Smooth muscle cell (in vitro differentiated cells): ENCODE data around the gene BMAL1. TPM values are rescaled to one million over a fixed set of nuclear protein-coding genes. Genes with fewer than 3 reads are reported as not detected.

ENCODE experiments used
- DNase-seq: peaks from one replicate; lab custom pipeline; 2025; ENCODE audit not compliant: unreplicated experiment; lab: John Stamatoyannopoulos, UW
- H2AFZ ChIP-seq: fragments of 200-600 bp; sonication (generic); 2 replicates; pipeline ENCODE4 v1.6.0; 2016; ENCODE audit warnings: antibody characterized with exemption, low read depth, mild to moderate bottlenecking
- H3F3A ChIP-seq: fragments of 200-600 bp; sonication (generic); 2 replicates; pipeline ENCODE4 v1.6.0; 2017; ENCODE audit warnings: antibody characterized with exemption, low read depth
- H3K27ac ChIP-seq: fragments of 200-600 bp; sonication (generic); 2 replicates; pipeline ENCODE4 v1.5.1; 2016; ENCODE audit warnings: low read depth, mild to moderate bottlenecking
- H3K27me3 ChIP-seq: fragments of 200-600 bp; sonication (generic); 2 replicates; pipeline ENCODE4 v1.6.1; 2016; ENCODE audit warnings: low read depth, mild to moderate bottlenecking
- H3K36me3 ChIP-seq: fragments of 200-600 bp; sonication (generic); 2 replicates; pipeline ENCODE4 v1.5.1; 2016; ENCODE audit warnings: low read depth
- H3K4me1 ChIP-seq: fragments of 200-600 bp; sonication (generic); 2 replicates; pipeline ENCODE4 v1.5.1; 2016; ENCODE audit warnings: low read depth
- H3K4me2 ChIP-seq: fragments of 200-600 bp; sonication (generic); 2 replicates; pipeline ENCODE4 v1.6.0; 2016; ENCODE audit warnings: mild to moderate bottlenecking
- H3K4me3 ChIP-seq: fragments of 200-600 bp; sonication (generic); 2 replicates; pipeline ENCODE4 v1.5.1; 2016; ENCODE audit warnings: mild to moderate bottlenecking
- H3K79me2 ChIP-seq: fragments of 200-600 bp; sonication (generic); 2 replicates; pipeline ENCODE4 v1.6.0; 2016; ENCODE audit warnings: low read depth, mild to moderate bottlenecking
- H3K9ac ChIP-seq: fragments of 200-600 bp; sonication (generic); 2 replicates; pipeline ENCODE4 v1.6.0; 2016; ENCODE audit warnings: low read depth
- H3K9me3 ChIP-seq: fragments of 200-600 bp; sonication (generic); replicated peaks from 2 replicates; pipeline ENCODE4 v1.5.1; 2016; ENCODE audit warnings: low read depth
- H4K20me1 ChIP-seq: fragments of 200-600 bp; sonication (generic); 2 replicates; pipeline ENCODE4 v1.6.0; 2016; ENCODE audit warnings: low read depth
- CTCF ChIP-seq: fragments of 200-600 bp; sonication (generic); IDR thresholded peaks from 2 replicates; pipeline ENCODE4 v1.5.1; 2017; ENCODE audit warnings: borderline replicate concordance, mild to moderate bottlenecking, antibody characterized with exemption; ENCODE audit not compliant: insufficient read depth, poor library complexity, severe bottlenecking
- WGBS: methylation state at CpG from one replicate; pipeline ENCODE4 v1.1.7; 2016; ENCODE audit warnings: low lambda C conversion rate; 5-methylcytosine and 5-hydroxymethylcytosine counted together
- polyA plus RNA-seq: library from polyadenylated mRNA; unstranded; fragments of >200 nt; fragmentation: Nextera tagmentation; extraction: Ambion mirVana; gene quantifications from 2 replicates; pipeline ENCODE4 v1.2.1, GENCODE V29; 2016
- total RNA-seq: library from RNA; depleted of rRNA; stranded (reverse); fragments of >200 nt; gene quantifications from 2 replicates; pipeline ENCODE4 v1.2.3, GENCODE V29; 2014

Gene BMAL1
- total and polyA plus RNA-seq, 2 experiments from 2014 or later: 9.9 to 24.5 TPM

DNA sequence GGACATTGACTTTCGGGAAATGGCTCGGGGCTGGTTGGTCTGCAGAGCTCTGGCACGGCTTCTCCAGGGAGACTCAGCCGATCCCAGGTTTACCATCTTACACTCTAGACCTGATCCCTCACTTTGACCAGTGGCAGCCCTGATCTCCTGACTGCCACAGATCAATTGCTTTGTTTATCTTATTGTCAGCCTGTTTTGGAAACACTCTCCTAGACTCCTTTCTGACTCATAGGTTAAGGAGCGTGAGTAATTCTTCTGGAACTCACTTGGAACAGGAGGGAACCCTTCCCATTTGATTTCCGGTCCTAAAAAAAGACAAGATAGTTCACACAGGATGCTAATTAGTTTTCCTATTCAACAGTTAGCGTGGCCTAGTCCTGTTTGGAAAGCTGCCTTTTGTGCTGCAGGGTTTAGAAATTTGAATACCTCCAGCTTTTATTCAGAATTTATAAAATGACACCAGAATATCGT, 16.0 kb upstream of the BMAL1 start:
- H3K36me3 ChIP-seq: no peaks in the 10 kb centered on the region
- peak overlapping the region; percentile 95 for H3K27ac ChIP-seq
- TF ChIP-seq CTCF: no peak
- H3F3A ChIP-seq: peaks cover 4% of the 10 kb centered on the region
- peaks cover 16% of the 10 kb centered on the region for H3K4me1 ChIP-seq
- no peaks in the 10 kb centered on the region for H3K79me2 ChIP-seq
- H3K4me3 ChIP-seq: no peak overlapping the region
- peak overlapping the region; percentile 13 for H2AFZ ChIP-seq
- 24% methylated on average over 8 of the region's 8 CpGs for WGBS
- peak overlapping the region; percentile 62 for H3K9ac ChIP-seq
- no peaks in the 10 kb centered on the region for H3K27me3 ChIP-seq
- H3K9me3 ChIP-seq: no peaks in the 10 kb centered on the region
- H4K20me1 ChIP-seq: no peaks in the 10 kb centered on the region
- peak overlapping the region; percentile 41 for H3K4me2 ChIP-seq
- no peak for DNase-seq

- DNase-seq: no peak
- WGBS: 88% methylated on average over 3 of the region's 3 CpGs
Measured at GRCh38 chr11:13262096-13262495, 15.5 kb upstream of the BMAL1 start.

GRCh38 chr11:13268791-13269190, 8.8 kb upstream of the BMAL1 start:
- Histone ChIP-seq H3K36me3 (no peaks in the 10 kb centered on the region), H3K79me2 (no peaks in the 10 kb centered on the region), H4K20me1 (no peaks in the 10 kb centered on the region), H3K4me2 (no peak overlapping the region), H3K9ac (no peak overlapping the region), H3K27me3 (peaks cover 35% of the 10 kb centered on the region), H3K9me3 (no peaks in the 10 kb centered on the region), H3K27ac (no peak overlapping the region), H3F3A (no peaks in the 10 kb centered on the region), H3K4me1 (no peaks in the 10 kb centered on the region), H3K4me3 (no peak overlapping the region), H2AFZ (no peak overlapping the region)
- DNase-seq: no peak
- TF ChIP-seq CTCF: no peak

More at GRCh38 chr11:13262096-13262495, 15.5 kb upstream of the BMAL1 start:
- peak overlapping the region; percentile 41 for H3K4me2 ChIP-seq
- H3F3A ChIP-seq: peaks cover 4% of the 10 kb centered on the region
- no peak overlapping the region for H3K4me3 ChIP-seq
- peaks cover 16% of the 10 kb centered on the region for H3K4me1 ChIP-seq
- H3K36me3 ChIP-seq: no peaks in the 10 kb centered on the region
- peak overlapping the region; percentile 95 for H3K27ac ChIP-seq
- H4K20me1 ChIP-seq: no peaks in the 10 kb centered on the region
- peak overlapping the region; percentile 13 for H2AFZ ChIP-seq
- no peaks in the 10 kb centered on the region for H3K27me3 ChIP-seq
- H3K79me2 ChIP-seq: no peaks in the 10 kb centered on the region
- no peak for TF ChIP-seq CTCF
- H3K9me3 ChIP-seq: no peaks in the 10 kb centered on the region
- H3K9ac ChIP-seq: peak overlapping the region; percentile 19

DNA sequence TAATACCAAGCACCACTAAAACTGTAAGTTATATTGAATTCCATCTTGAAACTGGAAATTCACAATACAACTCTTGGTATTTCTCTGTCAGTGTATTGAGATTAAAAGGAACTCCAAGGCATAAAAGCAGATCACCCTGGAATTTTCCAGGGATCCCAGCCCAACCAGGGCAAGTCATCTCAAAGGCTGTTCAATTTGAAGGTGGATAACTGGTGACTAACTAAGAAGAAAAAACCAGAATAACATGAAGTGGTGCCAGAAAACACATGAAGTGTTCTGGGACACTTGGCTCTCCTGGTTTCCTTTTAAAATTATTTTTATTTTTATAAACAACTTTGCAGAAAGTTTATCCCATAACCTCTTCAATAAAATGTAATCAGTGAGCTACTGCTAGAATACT, 7.8 kb upstream of the BMAL1 start:
- H3K27me3 ChIP-seq: peaks cover 45% of the 10 kb centered on the region
- no peak overlapping the region for H2AFZ ChIP-seq
- no peaks in the 10 kb centered on the region for H4K20me1 ChIP-seq
- H3K4me3 ChIP-seq: no peak overlapping the region
- no peaks in the 10 kb centered on the region for H3K4me1 ChIP-seq
- no peak overlapping the region for H3K4me2 ChIP-seq
- H3K79me2 ChIP-seq: no peaks in the 10 kb centered on the region
- no peaks in the 10 kb centered on the region for H3K9me3 ChIP-seq
- no peak overlapping the region for H3K27ac ChIP-seq
- TF ChIP-seq CTCF: no peak
- no peaks in the 10 kb centered on the region for H3F3A ChIP-seq
- no peak for DNase-seq
- no peak overlapping the region for H3K9ac ChIP-seq
- H3K36me3 ChIP-seq: no peaks in the 10 kb centered on the region
